Fibroblast of pulmonary artery (primary cell): Measurements from ENCODE around the gene ZBTB45.
A peak's percentile ranks its signal among the peaks of the same experiment; 100 is the strongest.

Experiments used
- DNase-seq: peaks from one replicate; pipeline ENCODE4 v3.0.0-alpha.2; 2010; ENCODE audit warnings: low read depth
- H3K4me3 ChIP-seq: replicated peaks from 2 replicates; pipeline ENCODE4 v1.5.1; 2011; ENCODE audit warnings: low read depth, mild to moderate bottlenecking, control low read depth, low read length, moderate library complexity
- CTCF ChIP-seq: IDR thresholded peaks from 2 replicates; pipeline ENCODE4 v1.5.1; 2011; ENCODE audit warnings: mild to moderate bottlenecking, control low read depth, low read length, inconsistent platforms; ENCODE audit errors: missing control alignments

ZBTB45 gene

GRCh38 chr19:58557221-58558065, 37.8 kb upstream of the ZBTB45 start:
- peak overlapping the region; percentile 99 for H3K4me3 ChIP-seq
- no peak for DNase-seq

GRCh38 chr19:58556622-58557220, 37.1 kb upstream of the ZBTB45 start:
- DNase-seq: no peak
- no peak for TF ChIP-seq CTCF

More at GRCh38 chr19:58557221-58558065, 37.8 kb upstream of the ZBTB45 start:
- TF ChIP-seq CTCF: no peak

GRCh38 chr19:58555920-58556621, 36.5 kb upstream of the ZBTB45 start:
- no peak for TF ChIP-seq CTCF
- DNase-seq: no peak
- H3K4me3 ChIP-seq: no peak overlapping the region

More at GRCh38 chr19:58556622-58557220, 37.1 kb upstream of the ZBTB45 start:
- H3K4me3 ChIP-seq: peak overlapping the region; percentile 99

DNA sequence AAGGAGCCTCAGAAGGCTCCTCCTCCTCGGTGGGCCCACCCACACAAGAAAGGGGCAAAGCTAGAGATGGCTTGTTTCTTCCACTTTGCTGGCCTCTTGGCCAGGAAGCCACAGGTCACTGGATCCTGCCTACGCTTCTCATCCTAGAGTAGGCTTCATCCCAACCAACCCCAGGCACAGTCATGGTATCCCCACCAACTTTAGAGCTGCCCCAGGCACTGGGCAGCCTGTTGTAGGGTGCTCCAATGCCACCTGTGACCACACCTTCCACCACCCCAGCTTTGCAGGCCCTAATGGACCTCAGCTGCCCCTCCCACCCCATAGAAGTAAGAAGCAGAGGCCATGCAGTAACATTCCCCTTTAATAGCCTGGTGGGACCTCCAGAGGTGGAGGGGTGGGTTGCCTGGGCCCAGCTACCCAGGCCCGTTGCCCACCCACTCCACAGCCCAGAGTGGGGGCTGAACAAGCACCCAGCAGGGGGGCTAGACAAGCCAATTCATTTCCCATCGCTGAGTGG, 35.8 kb upstream of the ZBTB45 start:
- peak overlapping the region; percentile 90 for H3K4me3 ChIP-seq
- no peak for DNase-seq
- TF ChIP-seq CTCF: no peak

DNA sequence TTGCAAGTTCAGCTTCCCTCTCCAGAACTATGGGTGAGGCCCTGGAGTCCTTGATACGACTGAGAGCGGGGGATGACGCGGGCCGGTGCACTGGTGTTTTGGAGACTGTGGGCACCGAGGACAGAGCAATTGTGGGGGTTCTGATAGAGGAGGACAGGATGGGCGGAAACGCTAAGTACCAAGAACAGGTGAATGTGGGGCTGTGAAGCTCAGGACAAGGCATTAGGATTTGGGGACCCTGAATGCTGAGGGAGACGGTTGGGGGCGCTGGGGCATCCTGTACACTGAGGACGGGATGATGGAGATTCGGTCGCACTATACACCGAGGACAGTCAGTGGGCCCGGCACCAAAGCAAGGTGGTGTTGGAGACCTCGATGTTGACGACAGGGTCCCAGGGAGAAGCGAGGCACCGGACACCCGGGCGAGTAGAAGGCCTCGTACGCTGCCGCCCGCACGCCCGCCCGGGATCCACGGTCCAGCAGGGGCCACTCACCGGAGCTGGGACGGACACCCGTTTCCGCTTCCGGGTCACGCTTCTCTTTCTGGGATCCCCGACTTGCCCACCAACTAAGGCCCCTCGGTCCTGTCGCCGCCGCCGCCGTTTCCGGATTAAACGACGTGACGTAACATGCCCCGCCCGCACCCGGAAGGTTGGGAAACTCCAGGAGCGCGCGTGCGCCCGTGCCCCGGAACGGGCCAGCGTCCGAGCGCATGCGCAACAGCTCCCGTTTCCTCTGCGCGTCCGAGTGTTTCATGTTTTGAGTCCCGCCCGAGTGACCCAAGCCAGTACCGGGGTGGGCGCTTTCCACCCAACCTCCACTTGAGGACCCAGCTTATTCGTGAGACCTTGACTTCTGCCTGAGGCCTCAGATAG, 35.1 kb upstream of the ZBTB45 start, which contains the start of gene CHMP2A:
CHMP2A (minus strand) TSS at position 612 of the 875 bp plus-strand sequence. CDS start 893 bp downstream, outside the sequence.
- TF ChIP-seq CTCF: no peak
- DNase-seq: peak; percentile 97
- H3K4me3 ChIP-seq: peak within 1 kb of the TSS; percentile 90
